Calu3 (cell line): ENCODE results near the gene ZNF445. TPM values are rescaled to one million over a fixed set of nuclear protein-coding genes. Genes with fewer than 3 reads are reported as not detected.

Experiments
- BruUV-seq: library from RNA; stranded (reverse); fragments of 400-500 nt; replicated peaks from 2 replicates; lab custom pipeline; 2021; lab: Mats Ljungman, UMichigan
- CTCF ChIA-PET: fragments of 300-600 bp; sonication (Branson Sonifier 250); formaldehyde crosslinking; loops from one replicate; lab custom pipeline; 2022; ENCODE audit warnings: antibody characterized with exemption; lab: Charles Lee
- DNase-seq: peaks from one replicate; pipeline ENCODE4 v3.0.0; 2022
- H3K27ac Mint-ChIP-seq: one replicate; pipeline ENCODE4 v1.8.0; 2022; ENCODE audit warnings: mixed read lengths; ENCODE audit not compliant: unreplicated experiment
- H3K27me3 Mint-ChIP-seq: one replicate; pipeline ENCODE4 v1.8.0; 2022; ENCODE audit warnings: mixed read lengths; ENCODE audit not compliant: unreplicated experiment
- H3K36me3 Mint-ChIP-seq: one replicate; pipeline ENCODE4 v1.8.0; 2022; ENCODE audit warnings: mild to moderate bottlenecking, moderate library complexity, mixed read lengths; ENCODE audit not compliant: insufficient read depth, unreplicated experiment
- H3K4me1 Mint-ChIP-seq: one replicate; pipeline ENCODE4 v1.8.0; 2022; ENCODE audit warnings: mild to moderate bottlenecking, low read depth, mixed read lengths; ENCODE audit not compliant: unreplicated experiment
- H3K4me3 Mint-ChIP-seq: one replicate; pipeline ENCODE4 v1.8.0; 2022; ENCODE audit warnings: mild to moderate bottlenecking, low read depth, moderate library complexity, mixed read lengths; ENCODE audit not compliant: unreplicated experiment
- H3K9me3 Mint-ChIP-seq: one replicate; pipeline ENCODE4 v1.8.0; 2022; ENCODE audit warnings: low read depth, mixed read lengths; ENCODE audit not compliant: unreplicated experiment
- intact Hi-C: fragments of 100-400 bp; cut with micrococcal nuclease; formaldehyde crosslinking; loops from one replicate; pipeline ENCODE4 v1.10.0; 2022; ENCODE audit not compliant: unreplicated experiment
- total RNA-seq: library from RNA; stranded (reverse); gene quantifications from 2 replicates; pipeline ENCODE4 v1.2.3, GENCODE V29; 2022
- TF ChIP-seq, protein P1 (sequence below): fragments of 200-600 bp; IDR thresholded peaks from one replicate; pipeline ENCODE4 v1.8.0; 2022; ENCODE audit warnings: antibody characterized with exemption; ENCODE audit not compliant: unreplicated experiment

Gene ZNF445
- total RNA-seq, 1 experiment from 2014 or later = 17.3 TPM

DNA sequence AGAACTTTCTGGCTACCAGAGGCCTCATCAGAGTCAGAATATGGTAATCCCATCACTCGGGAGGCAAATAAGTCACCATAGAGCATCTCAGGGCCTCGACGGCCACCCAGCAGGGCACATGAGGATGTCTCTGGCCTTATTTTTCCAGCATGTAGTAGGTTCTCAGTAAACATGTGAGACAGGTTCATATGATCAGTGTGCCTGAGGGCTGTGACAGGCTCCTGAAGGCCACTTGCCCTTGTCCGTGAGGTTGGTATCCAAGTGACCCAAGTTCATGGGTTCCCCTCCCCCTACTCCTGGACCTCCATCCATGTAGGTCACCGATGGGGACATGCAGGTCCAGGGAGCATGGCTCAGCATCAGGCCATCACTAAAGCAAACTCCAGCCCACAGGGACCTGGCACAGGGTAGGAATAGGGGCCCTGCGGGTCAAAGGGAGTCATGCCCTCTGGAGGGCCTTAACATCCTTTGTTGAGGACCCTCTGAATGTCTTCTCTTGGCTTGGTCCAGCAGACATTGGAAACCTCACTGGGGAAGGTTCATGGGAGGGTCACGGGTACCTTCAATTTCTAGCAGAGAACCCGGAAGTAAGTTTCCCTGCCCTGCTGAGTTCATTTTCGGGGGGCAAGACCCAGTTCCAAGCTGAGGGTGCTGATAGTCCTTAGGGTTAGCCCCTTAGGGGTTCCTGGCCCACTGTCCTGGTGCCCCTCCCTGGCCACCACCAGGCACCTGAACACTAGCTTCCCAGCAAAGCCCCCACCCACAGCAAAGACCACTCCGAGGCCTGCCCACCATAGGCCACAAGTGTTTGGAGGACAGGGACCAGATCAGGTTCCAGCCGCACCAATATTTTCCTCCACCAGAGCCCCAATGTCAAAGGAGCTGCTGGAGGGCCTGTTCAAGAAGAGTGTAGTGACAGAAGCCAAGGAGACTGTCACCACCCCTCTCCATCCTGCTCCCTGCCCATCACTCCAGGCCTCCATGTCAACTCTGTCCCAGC lies 61.1 kb downstream of the ZNF445 start:
- intact Hi-C loops = no loop called here
- DNase-seq = no peak
- H3K4me3 Mint-ChIP-seq = no peak overlapping the region
- CTCF ChIA-PET = no interaction called here
- TF ChIP-seq, protein P1, sequence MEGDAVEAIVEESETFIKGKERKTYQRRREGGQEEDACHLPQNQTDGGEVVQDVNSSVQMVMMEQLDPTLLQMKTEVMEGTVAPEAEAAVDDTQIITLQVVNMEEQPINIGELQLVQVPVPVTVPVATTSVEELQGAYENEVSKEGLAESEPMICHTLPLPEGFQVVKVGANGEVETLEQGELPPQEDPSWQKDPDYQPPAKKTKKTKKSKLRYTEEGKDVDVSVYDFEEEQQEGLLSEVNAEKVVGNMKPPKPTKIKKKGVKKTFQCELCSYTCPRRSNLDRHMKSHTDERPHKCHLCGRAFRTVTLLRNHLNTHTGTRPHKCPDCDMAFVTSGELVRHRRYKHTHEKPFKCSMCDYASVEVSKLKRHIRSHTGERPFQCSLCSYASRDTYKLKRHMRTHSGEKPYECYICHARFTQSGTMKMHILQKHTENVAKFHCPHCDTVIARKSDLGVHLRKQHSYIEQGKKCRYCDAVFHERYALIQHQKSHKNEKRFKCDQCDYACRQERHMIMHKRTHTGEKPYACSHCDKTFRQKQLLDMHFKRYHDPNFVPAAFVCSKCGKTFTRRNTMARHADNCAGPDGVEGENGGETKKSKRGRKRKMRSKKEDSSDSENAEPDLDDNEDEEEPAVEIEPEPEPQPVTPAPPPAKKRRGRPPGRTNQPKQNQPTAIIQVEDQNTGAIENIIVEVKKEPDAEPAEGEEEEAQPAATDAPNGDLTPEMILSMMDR = no peak
- H3K27ac Mint-ChIP-seq = no peak overlapping the region
- H3K4me1 Mint-ChIP-seq = no peaks in the 10 kb centered on the region
- H3K27me3 Mint-ChIP-seq = no peaks in the 10 kb centered on the region
- H3K36me3 Mint-ChIP-seq = no peaks in the 10 kb centered on the region
- peaks cover 4% of the 10 kb centered on the region for H3K9me3 Mint-ChIP-seq
- BruUV-seq = no TSS peak

DNA sequence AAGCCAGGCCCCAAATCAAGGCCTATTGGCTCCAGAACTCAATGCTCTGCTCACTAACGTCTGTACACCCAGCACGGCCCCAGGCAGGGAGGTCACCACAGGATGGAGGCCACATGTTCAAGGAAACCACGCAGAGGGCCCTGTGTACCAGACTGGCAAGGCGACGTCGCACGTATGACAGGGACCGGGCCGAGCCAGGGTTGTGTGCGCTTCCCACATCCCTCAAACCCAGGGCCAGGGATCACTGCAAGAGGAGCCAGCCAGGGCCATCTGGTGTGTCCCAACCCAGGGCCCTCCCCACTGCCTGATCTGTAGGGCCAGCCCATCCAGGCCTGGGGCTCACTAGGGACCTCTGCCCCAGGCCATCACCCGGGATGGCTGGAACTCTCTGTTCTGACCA lies 62.0 kb downstream of the ZNF445 start:
- H3K27me3 Mint-ChIP-seq = no peaks in the 10 kb centered on the region
- peaks cover 4% of the 10 kb centered on the region for H3K9me3 Mint-ChIP-seq
- intact Hi-C loops = no loop called here
- no peak overlapping the region for H3K27ac Mint-ChIP-seq
- CTCF ChIA-PET = no interaction called here
- H3K4me1 Mint-ChIP-seq = no peaks in the 10 kb centered on the region
- BruUV-seq = no TSS peak
- TF ChIP-seq, protein P1 = no peak
- H3K36me3 Mint-ChIP-seq = no peaks in the 10 kb centered on the region
- no peak for DNase-seq
- no peak overlapping the region for H3K4me3 Mint-ChIP-seq

GRCh38 chr3:44414517-44415090 lies 62.9 kb downstream of the ZNF445 start:
- no peak overlapping the region for H3K27ac Mint-ChIP-seq
- no peaks in the 10 kb centered on the region for H3K36me3 Mint-ChIP-seq

GRCh38 chr3:44412365-44412764 lies 65.1 kb downstream of the ZNF445 start:
- Mint-ChIP-seq H3K4me3 (no peak overlapping the region), H3K4me1 (no peaks in the 10 kb centered on the region), H3K9me3 (peaks cover 4% of the 10 kb centered on the region), H3K27me3 (no peaks in the 10 kb centered on the region), H3K36me3 (no peaks in the 10 kb centered on the region), H3K27ac (no peak overlapping the region)
- intact Hi-C loops = no loop called here
- DNase-seq = no peak
- BruUV-seq = no TSS peak
- TF ChIP-seq, protein P1 = no peak
- CTCF ChIA-PET = no interaction called here

More at GRCh38 chr3:44414517-44415090, 62.9 kb downstream of the ZNF445 start:
- intact Hi-C loops = no loop called here
- DNase-seq = no peak
- BruUV-seq = no TSS peak
- TF ChIP-seq, protein P1 = no peak
- no peaks in the 10 kb centered on the region for H3K27me3 Mint-ChIP-seq
- H3K9me3 Mint-ChIP-seq = peaks cover 4% of the 10 kb centered on the region
- CTCF ChIA-PET = no interaction called here
- H3K4me1 Mint-ChIP-seq = no peaks in the 10 kb centered on the region
- no peak overlapping the region for H3K4me3 Mint-ChIP-seq
